Right atrium auricular region (tissue), 2 donors: ENCODE data around the gene AGA. TPM values are rescaled to one million over a fixed set of nuclear protein-coding genes. Genes with fewer than 3 reads are reported as not detected.

ENCODE experiments used
- DNase-seq: peaks from one replicate; pipeline ENCODE4 v3.0.0-alpha.2; 2019; ENCODE audit warnings: low spot score
- H3K27ac ChIP-seq, 2 donors: fragments of 200-600 bp; sonication (generic); 1 replicate in 1 of 2; 2 replicates in 1 of 2; pipeline ENCODE4 v1.5.1; 2016 to 2019
- H3K27me3 ChIP-seq, 2 donors: fragments of 200-600 bp; sonication (generic); one replicate each; pipeline versions ENCODE4 v1.5.1 to v1.6.0; 2017 to 2019
- H3K36me3 ChIP-seq: fragments of 200-600 bp; sonication (generic); one replicate; pipeline ENCODE4 v1.5.1; 2016
- H3K4me1 ChIP-seq, 2 donors: fragments of 200-600 bp; sonication (generic); one replicate each; pipeline versions ENCODE4 v1.5.1 to v1.6.0; 2017 to 2019
- H3K4me3 ChIP-seq, 2 donors: fragments of 200-600 bp; sonication (generic); 1 replicate in 1 of 2; 2 replicates in 1 of 2; pipeline ENCODE4 v1.5.1; 2017 to 2019; ENCODE audit warnings: mild to moderate bottlenecking in 1 of 2, moderate library complexity in 1 of 2
- H3K9me3 ChIP-seq, 2 donors: fragments of 200-600 bp; sonication (generic); one replicate each; pipeline ENCODE4 v1.5.1; 2019
- total RNA-seq, 2 donors: library from RNA; depleted of rRNA; stranded (reverse); fragments of >200 nt; gene quantifications; one replicate each; pipeline ENCODE4 v1.1.0, GENCODE V29; 2016
- TF ChIP-seq, protein P1 (sequence below), 2 donors: fragments of 200-600 bp; sonication (generic); IDR thresholded peaks; one replicate each; pipeline ENCODE4 v1.5.1; 2019; ENCODE audit warnings: antibody characterized with exemption in 2 of 2

Gene AGA
- total RNA-seq, 2 donors from 2014 or later = 5.4 to 14.5 TPM

DNA sequence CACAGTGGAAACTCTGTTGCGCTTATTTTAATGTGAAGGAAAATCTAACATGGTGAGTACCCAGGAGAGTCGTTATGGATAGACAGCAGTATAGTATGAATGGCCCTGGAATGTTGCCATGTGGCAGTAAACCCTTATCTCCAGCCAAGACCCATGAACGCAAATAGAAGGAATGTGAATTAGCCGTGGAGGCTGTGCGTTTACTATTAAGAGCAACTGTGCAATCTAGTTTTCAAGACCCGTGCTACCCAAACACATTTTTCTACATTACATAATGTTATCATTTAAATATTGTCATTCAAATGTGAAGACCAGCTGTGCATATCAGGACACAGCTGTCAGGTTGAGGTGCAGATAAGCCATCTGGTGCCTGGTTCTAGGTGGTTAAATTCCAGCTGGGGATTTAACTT is 13.3 kb upstream of the AGA start:
- no peaks in the 10 kb centered on the region for H3K27me3 ChIP-seq
- H3K9me3 ChIP-seq = no peaks in the 10 kb centered on the region
- no peak for DNase-seq
- H3K36me3 ChIP-seq = no peaks in the 10 kb centered on the region
- TF ChIP-seq, protein P1, sequence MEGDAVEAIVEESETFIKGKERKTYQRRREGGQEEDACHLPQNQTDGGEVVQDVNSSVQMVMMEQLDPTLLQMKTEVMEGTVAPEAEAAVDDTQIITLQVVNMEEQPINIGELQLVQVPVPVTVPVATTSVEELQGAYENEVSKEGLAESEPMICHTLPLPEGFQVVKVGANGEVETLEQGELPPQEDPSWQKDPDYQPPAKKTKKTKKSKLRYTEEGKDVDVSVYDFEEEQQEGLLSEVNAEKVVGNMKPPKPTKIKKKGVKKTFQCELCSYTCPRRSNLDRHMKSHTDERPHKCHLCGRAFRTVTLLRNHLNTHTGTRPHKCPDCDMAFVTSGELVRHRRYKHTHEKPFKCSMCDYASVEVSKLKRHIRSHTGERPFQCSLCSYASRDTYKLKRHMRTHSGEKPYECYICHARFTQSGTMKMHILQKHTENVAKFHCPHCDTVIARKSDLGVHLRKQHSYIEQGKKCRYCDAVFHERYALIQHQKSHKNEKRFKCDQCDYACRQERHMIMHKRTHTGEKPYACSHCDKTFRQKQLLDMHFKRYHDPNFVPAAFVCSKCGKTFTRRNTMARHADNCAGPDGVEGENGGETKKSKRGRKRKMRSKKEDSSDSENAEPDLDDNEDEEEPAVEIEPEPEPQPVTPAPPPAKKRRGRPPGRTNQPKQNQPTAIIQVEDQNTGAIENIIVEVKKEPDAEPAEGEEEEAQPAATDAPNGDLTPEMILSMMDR (IDR thresholded peaks at IDR 0.05) = no peak
- H3K4me3 ChIP-seq = no peak overlapping the region
- no peak overlapping the region for H3K27ac ChIP-seq
- no peaks in the 10 kb centered on the region for H3K4me1 ChIP-seq

DNA sequence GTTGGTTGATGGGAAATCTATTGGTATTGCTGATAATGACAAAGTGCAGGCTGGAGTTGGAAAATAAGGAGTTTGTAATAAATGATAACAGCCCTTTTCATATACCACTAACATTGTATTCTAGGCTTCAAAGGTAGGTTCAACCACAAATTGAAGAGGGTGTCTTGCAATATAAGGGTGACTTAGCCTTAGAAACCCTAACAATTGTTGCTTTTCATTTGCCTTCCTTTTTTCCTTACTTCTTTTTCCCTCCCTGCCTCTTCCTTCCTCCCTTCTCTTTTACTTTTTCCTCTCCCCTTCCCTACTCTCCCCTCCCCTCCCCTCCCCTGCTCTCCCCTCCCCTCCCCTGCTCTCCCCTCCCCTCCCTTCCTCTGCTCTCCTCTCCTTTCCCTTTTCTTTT is 10.9 kb upstream of the AGA start:
- no peaks in the 10 kb centered on the region for H3K36me3 ChIP-seq

DNA sequence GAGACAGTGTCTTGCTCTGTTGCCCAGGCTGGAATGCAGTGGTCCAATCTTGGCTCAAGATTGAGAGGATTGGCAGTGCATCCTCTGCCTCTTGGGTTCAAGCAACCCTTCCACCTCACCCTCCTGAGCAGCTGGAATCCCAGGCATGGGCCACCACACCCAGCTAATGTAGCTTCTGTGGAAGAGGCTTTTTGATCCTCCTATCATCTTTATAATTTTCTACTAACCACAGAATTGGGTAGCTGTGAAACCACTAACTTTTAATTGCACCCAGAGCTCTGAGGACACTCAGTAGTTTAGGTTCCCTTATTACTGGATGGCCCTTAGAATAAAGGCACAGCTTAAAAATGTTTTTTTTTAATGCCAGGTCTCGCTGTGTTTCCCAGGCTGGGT is 8.9 kb upstream of the AGA start:
- no peaks in the 10 kb centered on the region for H3K4me1 ChIP-seq
- TF ChIP-seq, protein P1 (IDR thresholded peaks at IDR 0.05) = no peak

More for the DNA sequence above, 10.9 kb upstream of the AGA start:
- TF ChIP-seq, protein P1 (IDR thresholded peaks at IDR 0.05) = no peak
- no peaks in the 10 kb centered on the region for H3K9me3 ChIP-seq
- no peaks in the 10 kb centered on the region for H3K4me1 ChIP-seq
- DNase-seq = no peak
- no peaks in the 10 kb centered on the region for H3K27me3 ChIP-seq
- H3K4me3 ChIP-seq = no peak overlapping the region
- H3K27ac ChIP-seq = no peak overlapping the region

DNA sequence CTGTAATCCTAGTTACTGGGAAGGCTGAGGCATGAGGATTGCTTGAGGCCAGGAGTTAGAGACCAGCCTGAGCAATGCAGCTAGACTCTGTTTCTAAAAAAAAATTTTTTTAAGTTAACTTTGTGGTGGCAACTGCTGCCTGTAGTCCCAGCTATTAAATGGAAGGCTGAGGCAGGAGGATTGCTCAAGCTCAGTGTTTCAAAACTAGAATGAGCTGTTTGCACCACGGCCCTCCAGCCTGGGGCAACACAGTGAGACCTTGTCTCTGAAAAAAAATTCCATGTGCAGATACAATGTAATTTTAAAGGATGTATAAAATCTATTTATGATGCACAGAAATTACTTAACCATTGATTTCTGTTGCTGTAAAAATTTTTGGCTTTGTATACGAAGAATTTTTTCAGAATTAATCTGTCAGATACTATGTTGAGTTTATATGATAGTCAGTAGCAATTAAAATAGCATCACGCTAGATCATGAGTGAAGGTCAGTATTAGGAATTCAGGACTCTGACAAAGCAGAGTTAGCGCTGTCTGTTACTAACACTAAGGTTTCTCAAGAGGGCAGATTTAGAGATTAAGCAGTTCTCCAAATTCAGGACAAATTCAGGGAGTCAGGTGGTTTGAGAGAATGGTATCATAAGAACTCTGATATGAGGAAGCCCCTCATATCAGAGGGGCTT is 8.3 kb upstream of the AGA start:
- Histone ChIP-seq H3K36me3 (no peaks in the 10 kb centered on the region), H3K4me1 (no peaks in the 10 kb centered on the region), H3K27me3 (no peaks in the 10 kb centered on the region), H3K9me3 (no peaks in the 10 kb centered on the region), H3K4me3 (no peak overlapping the region), H3K27ac (no peak overlapping the region)
- TF ChIP-seq, protein P1 (IDR thresholded peaks at IDR 0.05) = no peak
- DNase-seq = no peak

More for the DNA sequence above, 8.9 kb upstream of the AGA start:
- H3K9me3 ChIP-seq = no peaks in the 10 kb centered on the region
- no peaks in the 10 kb centered on the region for H3K36me3 ChIP-seq
- DNase-seq = no peak
- H3K27me3 ChIP-seq = no peaks in the 10 kb centered on the region
- H3K27ac ChIP-seq = no peak overlapping the region
- no peak overlapping the region for H3K4me3 ChIP-seq

DNA sequence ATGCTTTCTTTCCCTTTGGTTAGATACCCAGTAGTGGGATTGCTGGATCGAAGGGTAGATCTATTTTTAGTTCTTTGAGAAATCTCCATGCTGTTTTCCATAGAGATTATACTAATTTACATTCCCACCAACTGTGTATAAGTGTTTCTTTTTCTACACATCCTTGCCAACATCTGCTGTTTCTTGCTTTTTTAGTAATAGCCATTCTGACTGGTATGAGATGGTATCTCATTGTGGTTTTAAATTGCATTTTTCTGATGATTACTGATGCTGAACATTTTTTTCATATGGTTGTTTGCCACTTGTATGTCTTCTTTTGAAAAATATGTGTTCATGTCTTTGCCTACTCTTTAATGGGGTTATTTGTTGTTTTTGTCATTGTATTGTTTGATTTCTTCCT is 6.6 kb upstream of the AGA start:
- Histone ChIP-seq H3K4me1 (no peaks in the 10 kb centered on the region), H3K27ac (no peak overlapping the region), H3K27me3 (no peaks in the 10 kb centered on the region), H3K36me3 (no peaks in the 10 kb centered on the region), H3K4me3 (no peak overlapping the region), H3K9me3 (no peaks in the 10 kb centered on the region)
- TF ChIP-seq, protein P1 (IDR thresholded peaks at IDR 0.05) = no peak
- no peak for DNase-seq
